Activated CD4-positive, CD25-positive, alpha-beta regulatory T cell treated with anti-CD3 and anti-CD28 coated beads, Interleukin-2, amount 50 U/mL, for 72 hours (primary cell): ENCODE data around the gene PIGS.

Source experiments
- DNase-seq: peaks from one replicate; pipeline ENCODE4 v3.0.0; 2021

Gene PIGS

GRCh38 chr17:28505986-28506665 is 65.2 kb downstream of the PIGS start, which contains the start of gene FOXN1:
Gene FOXN1 (plus strand): TSS chr17:28506348. CDS start chr17:28523970, 17,622 bp downstream.
- no peak for DNase-seq

- DNase-seq: no peak
These were observed 67.9 kb downstream of the PIGS start for GRCh38 chr17:28503420-28503819.
